CD4-positive, alpha-beta T cell treated with Interleukin-12 subunit alpha and Interleukin-12 subunit beta, for 1 hour (primary cell): Measurements from ENCODE around the gene OPN1SW.

Experiments
- DNase-seq: peaks from one replicate; pipeline ENCODE4 v3.0.0-alpha.2; 2020

The OPN1SW gene

DNA sequence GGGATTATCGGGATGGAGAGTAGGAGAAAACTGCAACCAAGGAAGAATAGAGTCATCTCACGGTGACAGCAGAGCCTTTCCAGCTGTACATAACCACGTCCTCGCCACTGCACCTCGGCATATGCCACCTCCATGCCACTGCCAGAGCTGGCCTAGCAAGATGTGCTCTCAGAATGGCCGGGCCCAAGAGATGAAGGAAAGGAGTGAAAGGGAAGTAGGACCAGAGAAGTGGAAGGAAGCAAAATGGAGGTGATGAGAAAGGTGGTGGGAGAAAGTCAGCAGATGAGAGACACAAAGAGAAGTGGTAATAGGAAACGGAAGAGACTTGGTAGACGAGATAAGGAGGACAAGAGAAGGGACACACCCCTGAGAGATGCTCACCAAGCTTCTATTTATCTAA lies 44.4 kb downstream of the OPN1SW start:
- no peak for DNase-seq

DNA sequence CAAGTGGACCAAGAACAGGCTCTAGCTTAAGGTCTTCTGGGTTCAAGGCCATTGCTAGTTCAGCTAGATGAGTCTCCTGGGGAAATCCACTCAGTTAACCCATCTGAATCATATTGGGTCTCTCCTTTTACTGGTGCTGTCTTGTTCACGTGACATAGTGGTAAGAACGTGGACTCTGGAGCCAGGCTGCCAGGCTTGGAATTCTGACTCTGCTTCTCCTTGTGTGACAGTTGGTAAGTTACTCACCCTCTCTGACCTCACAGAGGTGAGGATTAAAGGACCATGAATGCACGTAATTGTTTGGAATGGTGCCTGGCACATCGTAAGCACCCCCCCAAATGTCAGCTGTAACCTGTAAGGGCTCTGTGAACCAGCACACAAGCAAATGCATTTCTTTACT lies 46.1 kb downstream of the OPN1SW start:
- DNase-seq: no peak

DNA sequence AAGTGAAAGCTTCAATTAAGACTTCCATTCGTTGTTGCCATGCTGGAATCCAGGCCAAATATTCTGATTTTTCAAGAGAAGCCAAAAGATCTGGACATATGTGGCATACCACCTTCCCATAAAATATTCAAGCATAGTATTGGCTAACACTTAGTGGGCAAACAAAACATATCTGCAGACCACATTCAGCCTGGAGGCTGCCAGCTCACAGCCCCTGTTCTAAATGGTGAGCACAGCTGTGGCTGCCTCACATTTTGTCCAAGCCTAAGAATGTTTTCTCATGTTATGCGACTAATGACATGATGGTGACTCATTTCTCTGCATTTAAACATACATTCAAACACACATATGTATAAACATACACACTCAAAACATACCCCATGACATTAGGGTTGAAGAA lies 47.0 kb downstream of the OPN1SW start:
- DNase-seq: no peak

DNA sequence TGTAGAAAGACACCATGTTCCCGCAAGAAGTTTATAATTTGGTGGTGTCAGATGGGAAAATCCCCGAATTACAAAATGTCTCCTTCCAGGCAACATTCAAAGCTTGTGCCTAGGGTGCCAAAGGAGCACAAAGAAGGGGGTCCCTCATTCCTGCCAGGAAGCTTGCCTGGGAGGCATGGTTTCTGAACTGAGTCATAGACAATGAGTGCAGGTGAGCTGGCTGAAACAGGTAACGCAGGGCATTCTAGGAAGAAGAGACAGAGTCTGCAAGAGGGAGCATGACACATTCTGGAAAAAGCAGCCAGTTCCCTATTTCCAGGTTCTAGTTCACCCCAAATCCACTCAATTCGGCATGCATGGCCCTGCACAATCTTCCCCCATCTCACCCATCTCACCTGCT lies 48.4 kb downstream of the OPN1SW start:
- DNase-seq: no peak

- DNase-seq: no peak
Observed at GRCh38 chr7:128726737-128727072, 48.9 kb downstream of the OPN1SW start.

DNA sequence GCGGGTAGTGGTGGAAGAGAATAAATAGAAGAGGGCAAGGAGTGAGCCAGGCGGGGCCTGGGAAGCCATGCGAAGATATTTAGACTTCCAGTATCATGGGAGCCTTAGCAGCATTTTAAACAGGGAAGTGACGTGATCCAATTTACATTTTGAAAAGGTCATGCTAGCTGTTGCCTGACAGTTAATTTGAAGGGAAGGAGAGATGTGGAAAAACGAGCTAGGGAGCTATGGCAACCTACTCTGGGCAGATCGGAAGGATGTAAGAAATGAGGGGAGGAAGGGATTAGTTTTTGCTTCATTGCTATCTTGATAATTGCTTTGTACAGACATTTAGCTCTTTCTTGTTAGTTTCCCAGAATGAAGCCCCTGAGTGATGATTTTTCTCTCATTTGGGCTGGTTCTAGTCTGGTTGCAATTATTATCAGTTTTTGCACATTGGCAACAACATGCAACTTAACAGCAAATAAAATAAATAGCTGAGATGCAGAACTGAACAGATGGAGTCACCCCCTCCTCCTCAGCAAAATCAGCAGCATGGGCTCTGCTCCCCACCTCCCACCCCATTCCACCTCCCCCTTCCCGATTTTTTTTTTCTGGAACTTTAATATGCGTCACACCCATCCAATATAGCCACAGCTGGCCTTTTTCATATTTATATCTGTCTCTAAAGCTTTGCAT lies 49.4 kb downstream of the OPN1SW start:
- DNase-seq: no peak

- DNase-seq: no peak
Observed at GRCh38 chr7:128725531-128725930, 50.1 kb downstream of the OPN1SW start.

DNA sequence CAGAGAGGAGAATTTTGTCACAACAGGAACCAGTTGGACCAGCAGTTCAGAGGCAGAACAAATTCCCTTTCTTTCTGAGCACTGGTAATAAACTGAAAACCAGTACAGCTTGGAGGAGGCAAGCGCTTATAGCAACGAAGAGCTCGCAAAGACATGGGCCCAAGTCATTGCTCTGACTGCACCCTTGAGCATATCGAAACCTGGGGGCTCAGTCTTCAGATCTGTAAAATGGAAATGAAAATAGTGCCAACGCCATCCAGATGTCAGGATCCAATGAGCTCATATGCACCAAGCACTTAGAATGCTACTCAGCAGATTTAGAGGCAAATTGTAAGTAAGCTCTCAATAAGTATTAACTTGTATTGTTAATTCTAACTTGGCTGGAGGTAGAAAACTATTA lies 50.9 kb downstream of the OPN1SW start:
- DNase-seq: no peak
